Measurements from ENCODE around the gene FDX2. TPM values are rescaled to one million over a fixed set of nuclear protein-coding genes. Genes with fewer than 3 reads are reported as not detected.

FDX2 gene
- total RNA-seq, 4 donors from 2014 or later, result 6.1 to 28.9 (median 8.4) TPM; not detected in 1

GRCh38 chr19:10290876-10291553 lies 24.8 kb downstream of the FDX2 start:
- intact Hi-C loops (cut with DNase I; ENCODE audit: low total_unique reads) (no loop called here), in situ Hi-C loops (cut with MboI; ENCODE audit: low pct_ligation_motif_present in 1 of 4, low pct_unique_long_range_greater_than_20kb in 1 of 4, low sequenced_read_pairs in 3 of 4) (no loop called here)
- Histone ChIP-seq H3K9me3 (no peaks in the 10 kb centered on the region), H3K27me3 (peaks cover 95% of the 10 kb centered on the region), H3K36me3 (no peaks in the 10 kb centered on the region), H3K4me3 (peak overlapping the region; percentile 2 to 41 (median 22)), H3K4me1 (peaks cover 45 to 75% (median 71%) of the 10 kb centered on the region in 4 donors), H3K27ac (peak overlapping the region in 2 of 4 donors; percentile 11 to 18)
- DNase-seq, result peak; percentile 76
- 0% methylated on average over 32 of the region's 57 CpGs; no CpG with 5 or more reads in 1 of the 2 donors for WGBS, 2 donors (ENCODE audit: low coverage in 1 of 2)
- TF ChIP-seq EP300 (IDR thresholded peaks at IDR 0.05; ENCODE audit: low read depth) (no peak), POLR2AphosphoS5 (IDR thresholded peaks at IDR 0.05) (peak in 1 of 3 donors; percentile 13)

GRCh38 chr19:10290357-10290875 lies 25.4 kb downstream of the FDX2 start:
- in situ Hi-C loops (cut with MboI; ENCODE audit: low pct_ligation_motif_present in 1 of 4, low pct_unique_long_range_greater_than_20kb in 1 of 4, low sequenced_read_pairs in 3 of 4) (no loop called here), intact Hi-C loops (cut with DNase I; ENCODE audit: low total_unique reads) (no loop called here)
- 2 to 29% methylated on average over 1 to 30 of the region's 30 CpGs for WGBS, 2 donors (ENCODE audit: low coverage in 1 of 2)
- Histone ChIP-seq H3K4me3 (peak overlapping the region in 2 of 4 donors; percentile 36 to 41), H3K36me3 (no peaks in the 10 kb centered on the region), H3K9me3 (no peaks in the 10 kb centered on the region), H3K27me3 (peaks cover 89% of the 10 kb centered on the region), H3K27ac (no peak overlapping the region), H3K4me1 (peaks cover 41 to 69% (median 65%) of the 10 kb centered on the region in 4 donors)
- DNase-seq, result peak; percentile 15
- TF ChIP-seq CTCF (IDR thresholded peaks at IDR 0.05) (no peak), POLR2AphosphoS5 (IDR thresholded peaks at IDR 0.05) (no peak), EP300 (IDR thresholded peaks at IDR 0.05; ENCODE audit: low read depth) (no peak), POLR2A (IDR thresholded peaks at IDR 0.05) (no peak)

GRCh38 chr19:10289836-10290356 lies 25.9 kb downstream of the FDX2 start, which contains the start of gene ICAM5:
Gene ICAM5, plus strand, starts transcription at chr19:10289952. Its CDS starts 92 bp downstream, at chr19:10290044.
- Histone ChIP-seq H3K36me3 (no peaks in the 10 kb centered on the region), H3K4me3 (peak within 1 kb of the TSS in 2 of 4 donors; percentile 36 to 41), H3K4me1 (peaks cover 36 to 64% (median 60%) of the 10 kb centered on the region in 4 donors), H3K27me3 (peaks cover 84% of the 10 kb centered on the region), H3K27ac (no peak within 1 kb of the TSS), H3K9me3 (no peaks in the 10 kb centered on the region)
- TF ChIP-seq POLR2AphosphoS5 (IDR thresholded peaks at IDR 0.05) (no peak), EP300 (IDR thresholded peaks at IDR 0.05; ENCODE audit: low read depth) (no peak), POLR2A (IDR thresholded peaks at IDR 0.05) (no peak), CTCF (IDR thresholded peaks at IDR 0.05) (no peak)
- in situ Hi-C loops (cut with MboI; ENCODE audit: low pct_ligation_motif_present in 1 of 4, low pct_unique_long_range_greater_than_20kb in 1 of 4, low sequenced_read_pairs in 3 of 4), result no loop called here
- intact Hi-C loops (cut with DNase I; ENCODE audit: low total_unique reads), result loop anchor here (5.0 kb wide), 1 partner anchor 642 kb away; no protein-coding TSS in a partner anchor
- peak; percentile 13 for DNase-seq
- WGBS, 2 donors (ENCODE audit: low coverage in 1 of 2), result 4 to 5% methylated on average over 7 to 36 of the region's 45 CpGs

- Histone ChIP-seq H3K36me3 (no peaks in the 10 kb centered on the region), H3K9me3 (no peaks in the 10 kb centered on the region), H3K4me3 (peak overlapping the region in 2 of 4 donors; percentile 22 to 41), H3K4me1 (peaks cover 36 to 64% (median 60%) of the 10 kb centered on the region in 4 donors), H3K27ac (no peak overlapping the region), H3K27me3 (peaks cover 78% of the 10 kb centered on the region)
- intact Hi-C loops (cut with DNase I; ENCODE audit: low total_unique reads) (loop anchor here (5.0 kb wide), 1 partner anchor 643 kb away; no protein-coding TSS in a partner anchor), in situ Hi-C loops (cut with MboI; ENCODE audit: low pct_ligation_motif_present in 1 of 4, low pct_unique_long_range_greater_than_20kb in 1 of 4, low sequenced_read_pairs in 3 of 4) (no loop called here)
- peak; percentile 56 for DNase-seq
- WGBS, 2 donors (ENCODE audit: low coverage in 1 of 2), result 1 to 10% methylated on average over 2 to 34 of the region's 50 CpGs
- no peak for TF ChIP-seq POLR2A (IDR thresholded peaks at IDR 0.05)
- no peak for TF ChIP-seq EP300 (IDR thresholded peaks at IDR 0.05; ENCODE audit: low read depth)
- no peak for TF ChIP-seq POLR2AphosphoS5 (IDR thresholded peaks at IDR 0.05)
- no peak for TF ChIP-seq CTCF (IDR thresholded peaks at IDR 0.05)
Observed at GRCh38 chr19:10289167-10289835, 26.5 kb downstream of the FDX2 start.
